Measurements from ENCODE around the gene FTCDNL1. TPM values are rescaled to one million over a fixed set of nuclear protein-coding genes. Genes with fewer than 3 reads are reported as not detected.

Gene FTCDNL1
- total RNA-seq, 1 donor from 2014 or later = 0.45 TPM

DNA sequence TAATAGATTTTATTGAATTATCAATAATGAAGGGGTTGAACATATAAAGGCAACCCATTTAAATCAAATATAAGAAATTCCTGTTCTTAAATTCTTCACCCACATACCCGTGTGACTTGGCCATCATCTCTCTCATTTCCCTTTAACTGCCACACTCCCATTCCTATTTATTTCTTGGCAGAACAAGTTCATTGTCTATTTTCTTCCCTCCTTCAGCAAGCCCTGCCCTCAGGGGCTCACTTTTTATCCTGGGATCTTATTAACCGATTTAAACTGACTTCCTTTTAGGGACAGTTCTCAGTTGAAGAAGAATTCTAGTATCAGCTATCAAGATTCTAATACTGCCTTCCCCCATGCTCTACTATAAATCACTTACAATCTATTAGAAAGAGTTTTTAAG is 123.2 kb downstream of the FTCDNL1 start:
- FAIRE-seq = no peak

GRCh38 chr2:199727306-199727705 is 123.7 kb downstream of the FTCDNL1 start:
- no peaks in the 10 kb centered on the region for H3K36me3 Mint-ChIP-seq (ENCODE audit: low read depth, unreplicated experiment)
- H3K27me3 Mint-ChIP-seq (ENCODE audit: low read depth, unreplicated experiment) = peaks cover 4% of the 10 kb centered on the region
- no peak for FAIRE-seq
- H3K9me3 Mint-ChIP-seq (ENCODE audit: unreplicated experiment) = no peaks in the 10 kb centered on the region
- no peaks in the 10 kb centered on the region for H3K27me3 ChIP-seq (ENCODE audit: insufficient read depth, low read length)
- no peaks in the 10 kb centered on the region for H3K4me1 Mint-ChIP-seq (ENCODE audit: low read depth, unreplicated experiment)
- H3K36me3 ChIP-seq (ENCODE audit: insufficient read depth, low read length) = no peaks in the 10 kb centered on the region
- no peak overlapping the region for H3K4me3 ChIP-seq (ENCODE audit: insufficient read depth, low read depth, low read length)
- no peak for TF ChIP-seq EZH2 (IDR thresholded peaks at IDR 0.05; ENCODE audit: insufficient read depth, low read length)
- H3K27ac Mint-ChIP-seq (ENCODE audit: unreplicated experiment) = no peak overlapping the region
- no peaks in the 10 kb centered on the region for H3K79me2 ChIP-seq (ENCODE audit: insufficient read depth, low read length)
- H3K27ac ChIP-seq (ENCODE audit: low read depth, low read length) = no peak overlapping the region
- no peak overlapping the region for H2AFZ ChIP-seq (ENCODE audit: low read depth, low read length)
- H3K4me3 Mint-ChIP-seq (ENCODE audit: unreplicated experiment) = no peak overlapping the region
- H3K9me3 ChIP-seq (ENCODE audit: insufficient read depth, low read depth, low read length) = no peaks in the 10 kb centered on the region
- H3K4me1 ChIP-seq (ENCODE audit: insufficient read depth, low read length) = no peaks in the 10 kb centered on the region
- no peak overlapping the region for H3K4me2 ChIP-seq (ENCODE audit: low read length)
- DNase-seq (ENCODE audit: low read depth) = no peak
- no peak overlapping the region for H3K9ac ChIP-seq (ENCODE audit: low read length)
- H4K20me1 ChIP-seq (ENCODE audit: insufficient read depth, low read length) = no peaks in the 10 kb centered on the region

More for the DNA sequence above, 123.2 kb downstream of the FTCDNL1 start:
- H3K36me3 Mint-ChIP-seq (ENCODE audit: low read depth, unreplicated experiment) = no peaks in the 10 kb centered on the region
- H3K9me3 Mint-ChIP-seq (ENCODE audit: unreplicated experiment) = no peaks in the 10 kb centered on the region
- Histone ChIP-seq H3K9me3 (ENCODE audit: insufficient read depth, low read depth, low read length) (no peaks in the 10 kb centered on the region), H3K4me2 (ENCODE audit: low read length) (no peak overlapping the region), H3K79me2 (ENCODE audit: insufficient read depth, low read length) (no peaks in the 10 kb centered on the region), H3K36me3 (ENCODE audit: insufficient read depth, low read length) (no peaks in the 10 kb centered on the region), H3K27me3 (ENCODE audit: insufficient read depth, low read length) (no peaks in the 10 kb centered on the region), H3K4me1 (ENCODE audit: insufficient read depth, low read length) (no peaks in the 10 kb centered on the region), H3K27ac (ENCODE audit: low read depth, low read length) (no peak overlapping the region), H3K9ac (ENCODE audit: low read length) (no peak overlapping the region), H4K20me1 (ENCODE audit: insufficient read depth, low read length) (no peaks in the 10 kb centered on the region), H2AFZ (ENCODE audit: low read depth, low read length) (no peak overlapping the region), H3K4me3 (ENCODE audit: insufficient read depth, low read depth, low read length) (no peak overlapping the region)
- no peaks in the 10 kb centered on the region for H3K4me1 Mint-ChIP-seq (ENCODE audit: low read depth, unreplicated experiment)
- peaks cover 4% of the 10 kb centered on the region for H3K27me3 Mint-ChIP-seq (ENCODE audit: low read depth, unreplicated experiment)
- H3K27ac Mint-ChIP-seq (ENCODE audit: unreplicated experiment) = no peak overlapping the region
- no peak overlapping the region for H3K4me3 Mint-ChIP-seq (ENCODE audit: unreplicated experiment)
- no peak for TF ChIP-seq CTCF (IDR thresholded peaks at IDR 0.05; ENCODE audit: insufficient read depth, low read depth, low read length)
- TF ChIP-seq EZH2 (IDR thresholded peaks at IDR 0.05; ENCODE audit: insufficient read depth, low read length) = no peak
- DNase-seq (ENCODE audit: low read depth) = no peak

GRCh38 chr2:199718074-199718473 is 132.9 kb downstream of the FTCDNL1 start:
- no peaks in the 10 kb centered on the region for H3K36me3 Mint-ChIP-seq (ENCODE audit: low read depth, unreplicated experiment)
- H4K20me1 ChIP-seq (ENCODE audit: insufficient read depth, low read length) = no peaks in the 10 kb centered on the region
- H3K36me3 ChIP-seq (ENCODE audit: insufficient read depth, low read length) = no peaks in the 10 kb centered on the region

More at GRCh38 chr2:199718074-199718473, 132.9 kb downstream of the FTCDNL1 start:
- no peak overlapping the region for H3K27ac Mint-ChIP-seq (ENCODE audit: unreplicated experiment)
- H2AFZ ChIP-seq (ENCODE audit: low read depth, low read length) = no peak overlapping the region
- FAIRE-seq = no peak
- H3K27ac ChIP-seq (ENCODE audit: low read depth, low read length) = no peak overlapping the region
- H3K9me3 ChIP-seq (ENCODE audit: insufficient read depth, low read depth, low read length) = no peaks in the 10 kb centered on the region
- peaks cover 11% of the 10 kb centered on the region for H3K4me1 Mint-ChIP-seq (ENCODE audit: low read depth, unreplicated experiment)
- H3K27me3 Mint-ChIP-seq (ENCODE audit: low read depth, unreplicated experiment) = no peaks in the 10 kb centered on the region
- H3K4me3 Mint-ChIP-seq (ENCODE audit: unreplicated experiment) = no peak overlapping the region
- no peaks in the 10 kb centered on the region for H3K79me2 ChIP-seq (ENCODE audit: insufficient read depth, low read length)
- H3K4me1 ChIP-seq (ENCODE audit: insufficient read depth, low read length) = no peaks in the 10 kb centered on the region
- no peak for TF ChIP-seq CTCF (IDR thresholded peaks at IDR 0.05; ENCODE audit: insufficient read depth, low read depth, low read length)
- no peak for TF ChIP-seq EZH2 (IDR thresholded peaks at IDR 0.05; ENCODE audit: insufficient read depth, low read length)
- no peak overlapping the region for H3K4me2 ChIP-seq (ENCODE audit: low read length)
- no peak overlapping the region for H3K4me3 ChIP-seq (ENCODE audit: insufficient read depth, low read depth, low read length)
- H3K27me3 ChIP-seq (ENCODE audit: insufficient read depth, low read length) = no peaks in the 10 kb centered on the region
- no peak overlapping the region for H3K9ac ChIP-seq (ENCODE audit: low read length)
- DNase-seq (ENCODE audit: low read depth) = no peak
- H3K9me3 Mint-ChIP-seq (ENCODE audit: unreplicated experiment) = no peaks in the 10 kb centered on the region
